Activated CD4-positive, alpha-beta T cell treated with anti-CD3 and anti-CD28 coated beads, Interleukin-2, amount 10 ng/mL, durations not matched to agents 24 days and 14 days (primary cell): ENCODE data around the gene ADAMTS2. TPM values are rescaled to one million over a fixed set of nuclear protein-coding genes. Genes with fewer than 3 reads are reported as not detected.

Source experiments
- DNase-seq: peaks from one replicate; pipeline ENCODE4 v3.0.0; 2022
- H3K27ac Mint-ChIP-seq: one replicate; pipeline ENCODE4 v1.8.0; 2022; ENCODE audit warnings: mild to moderate bottlenecking, mixed read lengths
- H3K27me3 Mint-ChIP-seq: one replicate; pipeline ENCODE4 v1.8.0; 2022; ENCODE audit warnings: mixed read lengths
- H3K36me3 Mint-ChIP-seq: one replicate; pipeline ENCODE4 v1.8.0; 2022; ENCODE audit warnings: low read depth, mild to moderate bottlenecking, mixed read lengths
- H3K4me1 Mint-ChIP-seq: one replicate; pipeline ENCODE4 v1.8.0; 2021; ENCODE audit warnings: mixed read lengths
- H3K4me3 Mint-ChIP-seq: one replicate; pipeline ENCODE4 v1.8.0; 2022; ENCODE audit warnings: mild to moderate bottlenecking, moderate library complexity, mixed read lengths
- H3K9me3 Mint-ChIP-seq: one replicate; pipeline ENCODE4 v1.8.0; 2021; ENCODE audit warnings: mixed read lengths
- intact Hi-C: fragments of 100-400 bp; cut with micrococcal nuclease; formaldehyde crosslinking; loops from one replicate; pipeline ENCODE4 v1.15.1; 2023
- total RNA-seq: library from RNA; stranded (reverse); gene quantifications from 2 replicates; pipeline ENCODE4 v1.2.3, GENCODE V29; 2022

The ADAMTS2 gene
- total RNA-seq, 1 donor from 2014 or later = not detected

GRCh38 chr5:179135006-179135405 lies 210.3 kb downstream of the ADAMTS2 start:
- DNase-seq = no peak
- H3K4me1 Mint-ChIP-seq = no peaks in the 10 kb centered on the region
- no peak overlapping the region for H3K27ac Mint-ChIP-seq
- peaks cover 11% of the 10 kb centered on the region for H3K9me3 Mint-ChIP-seq
- no peaks in the 10 kb centered on the region for H3K27me3 Mint-ChIP-seq
- H3K4me3 Mint-ChIP-seq = no peak overlapping the region
- intact Hi-C loops = no loop called here
- no peaks in the 10 kb centered on the region for H3K36me3 Mint-ChIP-seq

DNA sequence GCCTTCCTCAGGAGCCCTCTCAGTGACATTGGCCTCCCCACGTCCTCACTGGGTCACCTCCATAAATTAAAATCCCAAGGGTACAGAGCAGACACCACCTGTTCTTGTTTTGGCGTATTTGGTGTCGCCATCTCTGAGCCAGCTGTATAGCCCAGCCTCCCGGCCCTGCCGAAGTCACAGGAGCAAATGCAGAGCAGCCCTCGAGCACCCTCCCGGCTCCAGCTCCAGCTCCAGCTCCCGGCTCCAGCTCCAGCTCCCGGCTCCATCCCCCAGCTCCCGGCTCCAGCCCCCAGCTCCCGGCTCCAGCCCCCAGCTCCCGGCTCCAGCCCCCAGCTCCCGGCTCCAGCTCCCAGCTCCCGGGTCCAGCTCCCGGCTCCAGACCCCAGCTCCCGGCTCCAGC lies 210.8 kb downstream of the ADAMTS2 start:
- intact Hi-C loops = no loop called here
- Mint-ChIP-seq H3K9me3 (peaks cover 11% of the 10 kb centered on the region), H3K4me1 (no peaks in the 10 kb centered on the region), H3K4me3 (no peak overlapping the region), H3K36me3 (no peaks in the 10 kb centered on the region), H3K27ac (no peak overlapping the region), H3K27me3 (no peaks in the 10 kb centered on the region)
- DNase-seq = no peak

- Mint-ChIP-seq H3K27ac (no peak overlapping the region), H3K9me3 (peaks cover 11% of the 10 kb centered on the region), H3K4me3 (no peak overlapping the region), H3K27me3 (no peaks in the 10 kb centered on the region), H3K4me1 (no peaks in the 10 kb centered on the region), H3K36me3 (no peaks in the 10 kb centered on the region)
- intact Hi-C loops = no loop called here
- no peak for DNase-seq
Observed at GRCh38 chr5:179132586-179133355, 212.5 kb downstream of the ADAMTS2 start.

DNA sequence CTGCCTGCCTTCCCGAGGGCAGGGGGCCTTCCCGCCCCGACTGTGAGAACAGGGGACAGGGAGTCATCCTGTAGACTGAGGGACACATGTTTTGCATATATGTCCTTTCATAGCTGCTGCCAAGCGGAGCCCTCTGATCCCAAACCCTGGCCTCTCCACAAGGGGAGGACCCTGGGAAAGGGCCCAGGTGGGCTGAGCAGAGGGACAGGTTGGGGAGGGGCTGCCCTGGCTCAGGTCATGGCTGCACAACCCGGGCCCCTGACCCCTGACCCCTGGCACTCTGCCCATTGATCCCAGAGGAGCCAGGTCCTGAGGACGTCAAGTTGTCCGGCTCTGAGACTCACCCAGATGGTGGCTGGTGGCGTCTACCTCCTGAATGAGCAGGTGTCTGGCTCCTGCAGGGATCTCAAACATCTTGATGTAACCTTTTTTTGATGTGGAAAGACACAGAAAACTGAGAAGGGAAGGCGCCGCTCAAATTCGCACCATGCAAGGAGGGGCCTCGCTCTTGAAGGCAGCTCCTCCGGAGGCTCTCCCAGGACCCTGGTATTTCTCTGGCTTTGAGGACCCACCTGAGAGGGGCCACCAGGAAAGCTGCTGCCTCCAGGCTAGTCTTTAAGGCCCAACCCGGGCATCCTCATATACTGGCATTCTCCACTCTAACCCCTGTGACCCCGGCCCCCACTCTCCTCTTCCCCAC lies 213.2 kb downstream of the ADAMTS2 start:
- Mint-ChIP-seq H3K27ac (no peak overlapping the region), H3K27me3 (no peaks in the 10 kb centered on the region), H3K4me3 (no peak overlapping the region), H3K9me3 (peaks cover 11% of the 10 kb centered on the region), H3K4me1 (no peaks in the 10 kb centered on the region), H3K36me3 (no peaks in the 10 kb centered on the region)
- no peak for DNase-seq
- intact Hi-C loops = no loop called here

GRCh38 chr5:179131321-179131835 lies 213.9 kb downstream of the ADAMTS2 start:
- no peak for DNase-seq
- intact Hi-C loops = no loop called here
- Mint-ChIP-seq H3K27me3 (no peaks in the 10 kb centered on the region), H3K9me3 (peaks cover 11% of the 10 kb centered on the region), H3K36me3 (no peaks in the 10 kb centered on the region), H3K4me3 (no peak overlapping the region), H3K4me1 (no peaks in the 10 kb centered on the region), H3K27ac (no peak overlapping the region)

DNA sequence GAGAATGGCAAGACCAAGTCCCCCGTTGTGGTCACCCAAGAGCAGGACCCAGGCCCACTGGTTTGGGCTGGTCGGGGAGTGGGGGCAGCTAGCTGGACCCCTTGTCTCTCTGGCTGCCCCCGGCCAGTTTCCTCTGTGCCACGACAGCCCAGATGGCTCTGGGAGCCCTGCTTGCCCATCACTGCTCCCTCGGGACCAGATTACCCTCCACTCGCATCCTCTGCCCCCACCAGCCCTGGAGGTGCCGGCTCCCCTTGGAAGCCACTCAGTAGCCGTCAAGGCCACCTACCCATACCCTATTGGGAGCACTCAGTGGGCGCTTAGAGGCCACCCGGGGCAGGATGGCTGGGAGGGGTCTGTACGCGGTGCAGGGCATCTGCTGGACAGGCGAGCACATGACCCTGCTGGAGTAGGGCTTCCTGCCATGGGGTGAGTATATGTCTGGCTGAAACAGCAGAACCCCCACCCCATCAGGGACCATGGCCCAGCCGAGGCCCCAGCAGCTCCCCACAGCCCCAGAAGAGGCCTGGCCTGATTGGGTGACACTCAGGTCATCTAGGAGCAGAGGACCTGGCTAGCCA lies 215.1 kb downstream of the ADAMTS2 start:
- H3K4me3 Mint-ChIP-seq = no peak overlapping the region
- no peaks in the 10 kb centered on the region for H3K27me3 Mint-ChIP-seq
- H3K9me3 Mint-ChIP-seq = peaks cover 11% of the 10 kb centered on the region
- H3K4me1 Mint-ChIP-seq = no peaks in the 10 kb centered on the region
- DNase-seq = no peak
- H3K36me3 Mint-ChIP-seq = no peaks in the 10 kb centered on the region
- intact Hi-C loops = no loop called here
- H3K27ac Mint-ChIP-seq = no peak overlapping the region

DNA sequence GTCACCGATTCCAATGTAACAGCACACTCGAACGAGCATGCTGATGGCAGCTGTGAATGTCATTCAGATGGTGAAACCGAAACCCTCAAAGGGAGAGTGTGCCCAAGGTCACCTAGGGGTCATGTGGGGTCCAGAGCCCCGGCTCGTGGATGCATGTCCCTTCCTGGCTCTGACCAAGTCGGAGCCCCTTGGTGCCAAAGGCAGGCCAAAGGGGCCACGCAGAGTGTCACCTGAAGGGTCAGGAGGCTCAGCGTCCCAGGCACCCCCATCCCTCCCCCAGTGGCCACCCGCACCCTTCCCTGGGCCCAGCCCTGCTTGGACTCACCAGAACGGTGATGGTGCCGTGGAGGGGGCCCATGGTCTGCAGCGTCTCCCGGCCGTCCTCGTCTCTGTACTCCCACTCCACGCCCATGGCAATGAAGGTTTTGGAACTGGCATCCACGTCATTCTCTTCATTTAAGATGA lies 215.6 kb downstream of the ADAMTS2 start:
- peaks cover 11% of the 10 kb centered on the region for H3K9me3 Mint-ChIP-seq
- H3K27ac Mint-ChIP-seq = no peak overlapping the region
- no peak overlapping the region for H3K4me3 Mint-ChIP-seq
- DNase-seq = no peak
- no peaks in the 10 kb centered on the region for H3K4me1 Mint-ChIP-seq
- intact Hi-C loops = no loop called here
- H3K36me3 Mint-ChIP-seq = no peaks in the 10 kb centered on the region
- H3K27me3 Mint-ChIP-seq = no peaks in the 10 kb centered on the region

DNA sequence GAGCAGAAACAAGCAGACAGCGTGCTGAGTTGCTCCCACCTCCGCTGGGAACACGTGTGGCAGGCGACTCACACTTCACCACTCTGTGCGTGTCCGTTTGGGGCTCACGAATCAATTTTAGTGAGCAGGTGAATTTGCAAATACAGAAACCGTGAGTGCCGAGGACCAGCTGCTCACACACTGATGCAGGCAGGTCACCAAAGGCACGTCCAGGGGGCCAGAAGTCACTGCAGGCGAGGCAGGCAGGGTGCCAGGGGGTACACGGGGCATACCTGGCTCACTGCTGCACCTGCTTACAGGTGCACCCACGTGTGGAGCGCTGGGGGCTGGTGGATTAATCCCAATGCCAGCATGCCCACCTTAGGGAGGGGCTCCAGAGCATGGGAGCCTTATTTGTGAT lies 216.3 kb downstream of the ADAMTS2 start:
- Mint-ChIP-seq H3K4me1 (no peaks in the 10 kb centered on the region), H3K36me3 (no peaks in the 10 kb centered on the region), H3K27me3 (no peaks in the 10 kb centered on the region), H3K4me3 (no peak overlapping the region), H3K9me3 (peaks cover 7% of the 10 kb centered on the region), H3K27ac (no peak overlapping the region)
- intact Hi-C loops = no loop called here
- DNase-seq = no peak

DNA sequence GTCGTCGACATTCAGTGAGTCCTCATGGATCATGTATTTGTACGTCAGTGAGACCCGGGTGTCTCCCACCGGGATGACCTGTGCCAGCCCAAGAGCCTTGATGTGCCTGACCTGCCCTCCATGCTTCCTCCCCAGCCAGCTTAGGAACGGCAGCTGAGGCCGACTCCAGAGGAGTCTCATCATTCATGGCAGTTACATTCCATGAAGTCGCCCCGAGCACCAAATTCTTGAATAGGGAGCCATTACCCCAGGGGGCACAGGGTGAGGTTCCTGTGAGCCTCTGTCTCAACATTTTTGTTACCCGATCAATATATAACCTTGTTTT lies 217.3 kb downstream of the ADAMTS2 start:
- Mint-ChIP-seq H3K27ac (no peak overlapping the region), H3K4me3 (no peak overlapping the region), H3K27me3 (no peaks in the 10 kb centered on the region), H3K36me3 (no peaks in the 10 kb centered on the region), H3K9me3 (peaks cover 4% of the 10 kb centered on the region), H3K4me1 (no peaks in the 10 kb centered on the region)
- intact Hi-C loops = no loop called here
- DNase-seq = no peak

GRCh38 chr5:179127136-179128040 lies 217.9 kb downstream of the ADAMTS2 start:
- intact Hi-C loops = no loop called here
- Mint-ChIP-seq H3K4me3 (no peak overlapping the region), H3K27me3 (no peaks in the 10 kb centered on the region), H3K36me3 (no peaks in the 10 kb centered on the region), H3K27ac (no peak overlapping the region), H3K9me3 (no peaks in the 10 kb centered on the region), H3K4me1 (no peaks in the 10 kb centered on the region)
- no peak for DNase-seq

DNA sequence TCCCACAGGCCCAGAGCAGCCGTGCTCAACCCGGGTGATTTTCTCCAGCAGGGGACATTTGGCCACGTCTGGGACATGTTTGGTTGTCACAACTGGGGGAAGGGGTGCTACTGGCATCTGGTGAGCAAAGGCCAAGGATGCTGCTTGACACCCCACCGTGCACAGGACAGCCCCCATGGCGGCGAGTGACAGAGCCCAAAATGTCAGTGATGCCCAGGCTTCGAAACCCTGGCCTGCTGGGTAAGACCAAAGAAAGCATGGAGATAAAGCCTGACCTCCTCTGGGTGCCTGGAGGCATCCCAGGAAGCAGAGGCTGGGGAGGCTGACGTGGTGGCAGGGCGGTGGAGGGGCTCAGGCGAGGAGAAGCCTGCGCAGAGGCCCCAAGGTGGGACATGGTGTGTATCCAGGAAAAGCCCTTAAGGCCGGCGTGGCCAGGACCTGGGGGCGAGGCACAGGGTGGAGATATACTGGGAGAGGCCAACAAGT lies 218.7 kb downstream of the ADAMTS2 start:
- intact Hi-C loops = no loop called here
- Mint-ChIP-seq H3K4me3 (no peak overlapping the region), H3K4me1 (no peaks in the 10 kb centered on the region), H3K9me3 (no peaks in the 10 kb centered on the region), H3K27me3 (no peaks in the 10 kb centered on the region), H3K27ac (no peak overlapping the region), H3K36me3 (no peaks in the 10 kb centered on the region)
- DNase-seq = no peak

DNA sequence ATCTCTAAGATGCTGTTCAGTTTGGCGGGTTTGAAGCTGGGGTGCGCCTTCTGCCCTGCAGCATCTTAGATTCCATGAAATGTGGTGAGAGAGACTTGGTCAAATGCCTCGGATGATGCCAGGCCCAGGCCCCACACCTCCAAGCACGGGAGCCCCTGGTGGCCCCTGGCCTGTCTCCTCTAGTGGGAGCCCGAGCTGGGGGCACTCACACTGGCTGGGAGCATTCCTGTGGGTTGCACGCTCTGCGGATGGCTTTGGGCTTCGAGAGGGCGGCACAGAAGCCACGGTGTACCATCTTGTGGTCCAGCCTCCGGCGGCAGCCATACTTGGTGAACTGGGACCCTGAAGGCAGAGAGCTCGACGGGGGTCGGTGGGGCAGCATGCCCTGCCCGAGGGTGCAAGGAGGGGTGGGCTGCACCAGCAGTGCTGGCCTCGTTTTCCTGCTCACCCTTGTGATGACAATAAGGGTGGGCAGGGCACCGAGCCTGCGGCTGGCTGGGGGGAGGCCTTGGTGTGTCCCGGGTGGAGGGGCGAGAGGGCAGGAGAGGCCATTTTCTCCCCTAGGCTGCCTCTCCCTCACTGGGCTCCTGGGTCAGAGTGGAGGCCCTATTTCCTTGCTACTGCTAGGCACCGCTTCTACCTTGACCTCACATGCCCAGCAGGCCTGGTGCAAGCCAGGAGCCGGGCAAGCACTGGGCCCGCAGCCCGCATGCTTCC lies 219.3 kb downstream of the ADAMTS2 start:
- H3K27ac Mint-ChIP-seq = no peak overlapping the region
- H3K4me3 Mint-ChIP-seq = no peak overlapping the region
- no peaks in the 10 kb centered on the region for H3K9me3 Mint-ChIP-seq
- no peaks in the 10 kb centered on the region for H3K36me3 Mint-ChIP-seq
- intact Hi-C loops = no loop called here
- H3K4me1 Mint-ChIP-seq = no peaks in the 10 kb centered on the region
- no peak for DNase-seq
- no peaks in the 10 kb centered on the region for H3K27me3 Mint-ChIP-seq
